ENCODE results near the gene BTLA. TPM values are rescaled to one million over a fixed set of nuclear protein-coding genes. Genes with fewer than 3 reads are reported as not detected.

Gene BTLA
- total and polyA plus RNA-seq, 10 of the 15 experiments (the other 5 are each of a cell fraction or from before 2014, with no cell fraction given) = 55.4 to 134 (median 84.2) TPM

DNA sequence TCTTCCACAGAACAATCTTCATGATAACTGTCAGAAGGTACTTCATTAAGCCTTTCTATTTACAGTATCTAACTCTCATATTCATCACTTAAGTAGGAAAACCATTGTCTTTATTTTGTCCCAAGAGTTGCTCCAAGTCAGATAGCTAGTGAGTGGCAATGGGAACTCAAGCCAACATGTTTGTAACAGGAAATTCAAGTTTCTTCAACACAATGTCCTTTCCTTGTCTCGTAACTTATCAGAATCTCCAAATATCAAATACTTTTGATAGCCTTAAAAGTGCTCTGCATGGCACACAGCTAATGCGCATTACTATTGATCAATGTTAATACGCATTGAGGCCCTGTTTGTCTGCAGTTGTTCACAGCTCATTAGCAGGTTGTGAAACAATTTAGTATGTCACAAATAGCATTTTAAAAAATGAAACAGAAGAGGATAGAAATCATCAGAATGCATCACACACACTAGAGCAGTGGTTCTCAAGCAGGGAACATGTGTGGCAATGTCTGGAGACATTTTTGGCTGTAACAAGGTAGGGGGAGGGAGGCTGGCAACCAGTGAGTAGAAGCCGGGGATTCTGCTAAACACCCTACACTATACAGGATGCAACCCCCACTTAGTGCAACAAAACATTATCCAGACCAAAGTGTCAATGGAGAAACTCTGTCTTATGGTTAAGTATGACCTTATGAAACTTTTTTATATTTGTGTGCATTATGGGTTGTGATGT is 27.5 kb downstream of the BTLA start (continued):
- TF ChIP-seq, protein P1, sequence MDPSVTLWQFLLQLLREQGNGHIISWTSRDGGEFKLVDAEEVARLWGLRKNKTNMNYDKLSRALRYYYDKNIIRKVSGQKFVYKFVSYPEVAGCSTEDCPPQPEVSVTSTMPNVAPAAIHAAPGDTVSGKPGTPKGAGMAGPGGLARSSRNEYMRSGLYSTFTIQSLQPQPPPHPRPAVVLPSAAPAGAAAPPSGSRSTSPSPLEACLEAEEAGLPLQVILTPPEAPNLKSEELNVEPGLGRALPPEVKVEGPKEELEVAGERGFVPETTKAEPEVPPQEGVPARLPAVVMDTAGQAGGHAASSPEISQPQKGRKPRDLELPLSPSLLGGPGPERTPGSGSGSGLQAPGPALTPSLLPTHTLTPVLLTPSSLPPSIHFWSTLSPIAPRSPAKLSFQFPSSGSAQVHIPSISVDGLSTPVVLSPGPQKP (IDR thresholded peaks at IDR 0.05; ENCODE audit: low read depth, low read length) = no peak
- TF ChIP-seq HDGF (IDR thresholded peaks at IDR 0.05) = no peak
- TF ChIP-seq, protein P2, sequence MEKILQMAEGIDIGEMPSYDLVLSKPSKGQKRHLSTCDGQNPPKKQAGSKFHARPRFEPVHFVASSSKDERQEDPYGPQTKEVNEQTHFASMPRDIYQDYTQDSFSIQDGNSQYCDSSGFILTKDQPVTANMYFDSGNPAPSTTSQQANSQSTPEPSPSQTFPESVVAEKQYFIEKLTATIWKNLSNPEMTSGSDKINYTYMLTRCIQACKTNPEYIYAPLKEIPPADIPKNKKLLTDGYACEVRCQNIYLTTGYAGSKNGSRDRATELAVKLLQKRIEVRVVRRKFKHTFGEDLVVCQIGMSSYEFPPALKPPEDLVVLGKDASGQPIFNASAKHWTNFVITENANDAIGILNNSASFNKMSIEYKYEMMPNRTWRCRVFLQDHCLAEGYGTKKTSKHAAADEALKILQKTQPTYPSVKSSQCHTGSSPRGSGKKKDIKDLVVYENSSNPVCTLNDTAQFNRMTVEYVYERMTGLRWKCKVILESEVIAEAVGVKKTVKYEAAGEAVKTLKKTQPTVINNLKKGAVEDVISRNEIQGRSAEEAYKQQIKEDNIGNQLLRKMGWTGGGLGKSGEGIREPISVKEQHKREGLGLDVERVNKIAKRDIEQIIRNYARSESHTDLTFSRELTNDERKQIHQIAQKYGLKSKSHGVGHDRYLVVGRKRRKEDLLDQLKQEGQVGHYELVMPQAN (conservative IDR thresholded peaks at IDR 0.05) = no peak
- TF ChIP-seq KDM1A (IDR thresholded peaks at IDR 0.05; ENCODE audit: borderline replicate concordance) = no peak
- no peak for TF ChIP-seq CREB1 (IDR thresholded peaks at IDR 0.05; ENCODE audit: low read depth)
- TF ChIP-seq SMARCA5 (IDR thresholded peaks at IDR 0.05) = no peak
- TF ChIP-seq KLF5 (IDR thresholded peaks at IDR 0.05; ENCODE audit: partially characterized antibody) = no peak
- no peak for TF ChIP-seq SMAD5 (IDR thresholded peaks at IDR 0.05; ENCODE audit: low read depth)
- TF ChIP-seq ETV6 (conservative IDR thresholded peaks at IDR 0.05 in 1 of 2, IDR thresholded peaks at IDR 0.05 in 1 of 2; ENCODE audit: borderline replicate concordance in 1 of 2, low read depth in 1 of 2) = no peak
